ENCODE data around the gene DZIP1L.

DZIP1L gene

DNA sequence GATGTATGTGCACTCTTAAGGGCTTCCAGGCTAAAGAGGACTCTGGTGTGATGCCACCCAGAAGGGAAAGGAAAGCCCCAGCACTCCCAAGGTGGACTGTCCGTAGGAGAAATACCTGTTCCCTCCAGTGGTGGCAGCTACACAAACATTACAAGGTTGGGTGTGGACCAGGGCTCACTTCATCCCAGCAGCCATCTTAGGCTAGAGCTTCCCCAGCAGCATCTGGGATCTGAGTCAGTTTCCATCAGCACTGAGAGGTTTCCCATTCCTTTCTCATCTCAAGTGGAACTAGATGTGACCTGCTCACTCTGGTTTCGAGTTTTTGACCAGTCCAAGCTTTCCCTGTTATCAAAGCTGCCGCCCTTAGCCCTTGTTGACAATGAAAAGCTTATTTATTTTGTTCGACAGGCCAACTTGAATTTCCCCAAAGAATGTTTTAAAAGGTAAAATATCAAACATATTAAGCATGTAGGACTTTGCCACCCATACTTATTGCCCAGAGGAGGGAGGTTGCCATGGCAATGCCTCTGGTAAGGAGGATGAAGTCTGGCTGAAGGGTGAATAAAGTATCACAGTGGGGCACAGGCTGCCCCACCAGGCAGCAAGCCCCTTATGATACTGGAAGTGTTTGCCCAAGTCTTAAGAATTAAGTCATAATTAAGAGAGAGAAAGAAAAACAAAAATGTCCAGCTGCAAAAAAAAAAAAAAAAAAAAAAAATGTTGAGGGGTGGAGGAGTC, 76.5 kb downstream of the DZIP1L start:
- in situ Hi-C loops (cut with HindIII; ENCODE audit: low sequenced_read_pairs): no loop called here

DNA sequence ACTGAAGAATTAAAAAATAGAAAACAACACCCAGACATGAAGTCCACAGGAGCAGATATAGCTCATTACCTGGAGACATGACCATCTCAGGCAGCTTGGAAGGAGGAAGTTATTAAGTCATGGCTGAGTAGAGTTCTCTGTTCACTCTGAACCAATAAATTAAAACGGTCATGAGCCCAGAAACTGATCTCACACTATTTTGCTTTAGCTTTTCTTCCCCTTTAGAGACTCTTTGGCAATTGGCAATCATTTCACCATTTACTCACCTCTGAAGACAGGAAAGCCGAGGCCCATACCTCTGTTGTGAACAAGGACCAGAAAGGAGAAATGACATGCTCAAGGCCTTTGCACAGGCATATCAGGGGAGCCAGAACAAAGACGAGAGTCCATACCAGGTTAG, 78.8 kb downstream of the DZIP1L start:
- in situ Hi-C loops (cut with HindIII; ENCODE audit: low sequenced_read_pairs): no loop called here

DNA sequence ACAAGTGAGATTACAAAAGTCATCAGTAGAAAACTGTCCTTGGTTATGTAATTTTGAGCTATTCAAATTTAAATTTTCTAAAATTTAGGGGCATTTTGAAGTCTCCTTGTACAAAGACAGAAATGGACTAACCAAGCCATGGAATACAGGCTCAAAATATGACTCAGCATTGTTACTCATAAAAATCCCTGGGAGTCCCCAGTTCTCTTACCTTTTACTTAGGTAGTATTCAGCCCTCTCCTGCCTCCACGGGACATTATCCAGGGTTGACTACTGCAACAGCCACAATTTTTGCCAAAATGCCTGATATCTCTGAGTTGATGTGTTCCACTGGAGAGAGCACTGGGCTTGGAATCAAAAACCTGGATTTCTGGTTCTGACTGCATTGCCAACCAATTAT, 80.5 kb downstream of the DZIP1L start:
- in situ Hi-C loops (cut with HindIII; ENCODE audit: low sequenced_read_pairs): loop anchor here (5.0 kb wide), 1 partner anchor 38 kb away; no protein-coding TSS in a partner anchor

DNA sequence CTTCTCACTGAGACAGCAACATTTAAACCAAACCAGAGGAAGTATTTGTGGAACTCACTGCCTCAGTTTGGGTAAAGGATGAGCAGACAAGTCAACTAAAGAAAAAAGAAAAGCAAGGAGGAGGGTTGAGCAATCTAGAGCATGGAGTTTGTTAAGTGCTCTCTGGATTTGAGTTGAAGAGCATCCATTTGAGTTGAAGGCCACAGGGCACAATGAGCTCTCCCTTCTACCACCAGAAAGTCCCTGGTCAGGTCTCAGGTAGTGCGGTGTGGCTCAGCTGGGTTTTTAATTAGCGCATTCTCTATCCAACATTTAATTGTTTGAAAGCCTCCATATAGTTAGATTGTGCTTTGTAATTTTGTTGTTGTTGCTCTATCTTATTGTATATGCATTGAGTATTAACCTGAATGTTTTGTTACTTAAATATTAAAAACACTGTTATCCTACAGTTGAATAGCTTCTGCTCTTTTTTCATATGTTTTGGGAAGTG, 82.2 kb downstream of the DZIP1L start:
- in situ Hi-C loops (cut with HindIII; ENCODE audit: low sequenced_read_pairs): loop anchor here (5.0 kb wide), 1 partner anchor 36 kb away; no protein-coding TSS in a partner anchor

DNA sequence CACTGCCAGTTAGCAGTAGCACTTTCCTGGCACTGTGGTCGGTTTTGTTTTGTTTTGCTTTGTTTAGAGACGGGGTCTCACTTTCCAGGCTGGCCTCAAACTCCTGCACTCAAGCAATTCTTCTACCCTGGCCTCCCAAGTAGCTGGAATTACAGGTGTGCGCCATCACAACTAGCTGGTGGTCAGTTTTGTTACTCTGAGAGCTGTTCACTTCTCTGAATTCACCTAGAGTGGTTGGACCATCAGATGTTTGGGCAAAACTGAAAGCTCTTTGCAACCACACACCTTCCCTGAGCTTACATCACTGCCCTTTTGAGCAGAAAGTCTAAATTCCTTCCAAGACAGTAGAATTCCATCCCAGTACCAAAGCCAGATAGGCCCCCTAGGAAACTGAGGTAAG, 82.8 kb downstream of the DZIP1L start:
- in situ Hi-C loops (cut with HindIII; ENCODE audit: low sequenced_read_pairs): loop anchor here (5.0 kb wide), 1 partner anchor 35 kb away; no protein-coding TSS in a partner anchor

DNA sequence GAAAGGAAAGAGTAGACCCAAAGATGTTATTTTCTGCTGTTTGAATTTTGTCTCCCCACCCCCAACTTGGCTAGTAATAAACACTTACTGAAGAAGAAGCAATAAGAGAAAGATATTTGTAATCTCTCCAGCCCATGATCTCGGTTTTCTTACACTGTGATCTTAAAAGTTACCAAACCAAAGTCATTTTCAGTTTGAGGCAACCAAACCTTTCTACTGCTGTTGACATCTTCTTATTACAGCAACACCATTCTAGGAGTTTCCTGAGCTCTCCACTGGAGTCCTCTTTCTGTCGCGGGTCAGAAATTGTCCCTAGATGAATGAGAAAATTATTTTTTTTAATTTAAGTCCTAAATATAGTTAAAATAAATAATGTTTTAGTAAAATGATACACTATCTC, 83.9 kb downstream of the DZIP1L start:
- in situ Hi-C loops (cut with HindIII; ENCODE audit: low sequenced_read_pairs): loop anchor here (5.0 kb wide), 1 partner anchor 34 kb away; no protein-coding TSS in a partner anchor

DNA sequence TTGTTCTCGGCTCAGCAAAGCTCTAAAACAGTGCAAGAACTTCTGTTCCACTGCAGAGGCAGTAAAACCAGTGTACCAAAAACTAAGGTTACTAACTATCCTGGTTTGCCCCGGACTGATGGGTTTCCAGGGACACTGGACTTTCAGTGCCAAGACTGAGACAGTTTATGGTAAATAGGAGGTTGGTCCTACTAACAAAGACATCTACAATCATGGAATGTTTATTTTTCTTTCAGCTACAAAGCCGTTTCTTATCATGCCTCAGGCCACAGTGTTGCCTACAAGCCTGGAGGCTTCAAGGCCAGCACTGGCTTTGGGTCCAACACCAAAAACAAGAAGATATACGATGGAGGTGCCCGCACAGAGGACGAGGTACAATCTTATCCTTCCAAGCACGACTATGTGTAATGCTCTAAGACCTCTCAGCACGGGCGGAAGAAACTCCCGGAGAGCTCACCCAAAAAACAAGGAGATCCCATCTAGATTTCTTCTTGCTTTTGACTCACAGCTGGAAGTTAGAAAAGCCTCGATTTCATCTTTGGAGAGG, 84.6 kb downstream of the DZIP1L start:
- in situ Hi-C loops (cut with HindIII; ENCODE audit: low sequenced_read_pairs): loop anchor here (5.0 kb wide), 1 partner anchor 34 kb away; no protein-coding TSS in a partner anchor

DNA sequence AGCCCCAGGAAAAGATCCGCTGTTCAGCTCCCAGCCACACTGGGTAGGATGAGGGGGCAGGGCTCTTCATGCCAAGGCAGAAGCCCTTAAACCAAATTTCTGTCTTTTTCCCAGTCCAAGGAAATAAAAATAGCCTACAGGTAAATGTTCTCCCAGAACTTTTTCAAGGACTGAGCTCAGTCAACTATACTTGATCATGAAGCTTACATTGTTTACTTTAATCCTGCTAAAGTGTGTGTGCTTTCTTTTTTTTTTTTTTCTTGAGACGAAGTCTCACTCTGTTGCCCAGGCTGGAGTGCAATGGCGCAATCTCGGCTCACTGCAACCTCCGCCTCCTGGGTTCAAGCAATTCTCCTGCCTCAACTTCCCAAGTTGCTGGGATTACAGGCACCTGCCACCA, 87.6 kb downstream of the DZIP1L start:
- in situ Hi-C loops (cut with HindIII; ENCODE audit: low sequenced_read_pairs): no loop called here

DNA sequence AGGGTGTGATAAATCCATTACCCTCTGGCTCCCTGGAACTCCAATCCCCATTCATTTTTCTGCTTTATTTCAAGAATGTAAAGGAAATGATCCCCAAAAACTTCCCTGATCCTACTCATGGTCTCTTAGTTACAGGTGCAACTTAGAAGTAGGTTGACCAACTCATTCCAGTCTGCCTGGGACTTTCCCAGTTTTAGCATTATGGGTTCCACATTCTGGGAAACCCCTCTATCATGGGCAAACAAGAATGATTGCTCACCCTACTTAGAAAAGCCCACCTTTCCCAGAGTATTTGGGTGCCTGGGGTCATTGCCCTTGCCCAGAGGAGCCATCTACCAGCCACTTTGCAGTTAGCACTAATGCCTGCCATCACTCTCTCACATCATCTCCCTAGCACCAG, 89.9 kb downstream of the DZIP1L start:
- in situ Hi-C loops (cut with HindIII; ENCODE audit: low sequenced_read_pairs): no loop called here

DNA sequence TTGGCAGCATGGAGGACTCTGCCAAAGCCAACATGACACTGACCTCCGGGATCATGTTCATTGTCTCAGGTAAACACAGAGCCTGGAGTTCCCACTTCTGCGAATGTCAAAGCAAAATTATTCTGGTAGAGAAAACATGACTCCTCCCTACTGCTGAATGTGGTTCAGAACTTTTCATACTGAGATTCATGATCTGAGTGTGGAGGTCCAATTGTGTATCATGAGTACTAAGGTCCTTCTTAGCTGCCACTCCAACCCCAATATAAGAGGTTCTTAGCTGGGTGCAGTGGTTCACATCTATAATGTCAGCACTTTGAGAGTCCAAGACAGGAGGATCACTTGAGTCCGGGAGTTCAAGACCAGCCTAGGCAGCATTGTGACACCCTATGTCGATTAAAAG, 91.7 kb downstream of the DZIP1L start:
- in situ Hi-C loops (cut with HindIII; ENCODE audit: low sequenced_read_pairs): no loop called here

DNA sequence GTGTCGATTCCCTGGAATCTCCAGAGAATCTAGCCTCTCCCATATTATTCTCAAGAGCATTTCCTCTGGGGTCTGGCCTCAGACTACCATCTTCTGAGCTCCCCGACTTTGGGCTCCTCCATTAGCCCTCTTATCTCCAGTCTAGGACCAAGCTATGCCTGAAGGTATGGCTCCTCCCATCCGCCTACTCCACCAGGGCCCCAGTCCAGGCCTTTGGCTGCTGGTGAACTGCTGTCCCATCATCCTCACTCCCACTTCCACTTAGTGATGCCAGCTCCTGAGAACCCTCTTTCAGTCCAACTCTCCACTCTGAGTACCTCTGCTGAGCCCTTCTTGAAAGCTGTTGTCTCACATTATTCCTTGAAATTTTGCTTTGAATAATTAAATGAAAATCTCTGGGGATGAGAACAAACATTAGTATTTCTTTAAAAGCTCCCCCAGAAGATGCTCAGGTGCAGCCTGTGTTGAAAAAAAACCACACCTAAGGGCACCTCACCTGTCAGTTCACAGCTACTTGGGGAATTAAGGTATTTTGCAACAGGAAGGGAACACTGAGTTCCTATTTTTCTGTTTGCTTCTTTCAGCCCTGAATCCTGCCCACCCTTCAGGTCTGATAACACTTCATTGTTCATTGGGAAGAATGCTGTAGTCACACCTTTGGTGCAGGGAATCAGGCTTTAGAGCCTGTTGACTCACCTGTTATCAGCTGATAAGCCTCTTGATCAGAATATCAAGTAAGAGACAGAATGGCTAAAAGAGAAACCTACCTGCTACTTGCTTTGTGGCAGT, 95.9 kb downstream of the DZIP1L start:
- in situ Hi-C loops (cut with HindIII; ENCODE audit: low sequenced_read_pairs): no loop called here

DNA sequence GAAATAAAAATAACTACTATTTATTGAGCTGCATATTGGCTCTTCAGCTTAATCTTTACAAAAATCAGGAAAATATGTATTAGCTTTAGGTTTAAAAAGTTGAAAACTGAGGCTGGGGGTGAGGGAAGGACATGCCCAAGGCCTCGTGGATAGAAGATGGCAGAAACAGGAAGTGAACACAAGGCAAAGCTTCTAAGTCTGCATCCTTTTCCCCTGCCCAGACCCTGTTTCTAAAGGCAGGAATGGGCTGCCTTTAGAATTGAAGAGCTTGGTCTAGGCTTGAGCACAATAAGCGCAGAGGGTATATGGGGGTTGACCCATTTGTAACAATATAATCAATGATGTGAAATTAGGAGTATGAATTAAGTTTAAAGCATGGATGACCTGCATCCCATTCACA, 99.3 kb downstream of the DZIP1L start:
- in situ Hi-C loops (cut with HindIII; ENCODE audit: low sequenced_read_pairs): no loop called here

DNA sequence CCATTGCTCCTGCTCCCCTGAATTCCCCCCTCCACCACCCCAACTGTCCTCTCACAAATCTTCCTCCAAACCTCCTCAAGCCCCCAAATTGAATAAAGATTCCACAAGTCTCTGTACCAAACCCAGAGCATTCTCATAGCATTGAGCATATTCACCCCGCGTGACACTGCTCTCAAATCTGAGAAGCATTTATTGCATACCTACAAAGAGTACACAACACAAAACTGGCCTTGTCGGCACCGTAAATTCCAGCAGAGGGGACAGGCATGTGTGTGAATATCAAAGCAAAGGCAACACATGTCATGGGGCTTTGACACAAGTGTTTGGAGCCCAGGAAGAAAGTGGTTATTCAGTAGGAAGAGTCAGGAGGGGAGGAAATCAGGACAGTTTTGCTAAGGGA, 102.9 kb downstream of the DZIP1L start:
- in situ Hi-C loops (cut with HindIII; ENCODE audit: low sequenced_read_pairs): no loop called here

All from endothelial cell of hepatic sinusoid (primary cell).